Measurements from ENCODE around the gene KCNMA1. TPM values are rescaled to one million over a fixed set of nuclear protein-coding genes. Genes with fewer than 3 reads are reported as not detected.

Gene KCNMA1
- total RNA-seq, 1 experiment from 2014 or later: 143 TPM

- Histone ChIP-seq H3K4me3 (ENCODE audit: low read length) (no peak overlapping the region), H3K4me2 (ENCODE audit: low read length) (no peak overlapping the region), H3K9me2 (replicated peaks; ENCODE audit: low read length) (no peaks in the 10 kb centered on the region), H3K79me2 (ENCODE audit: low read length) (no peaks in the 10 kb centered on the region), H4K20me1 (ENCODE audit: low read length) (no peaks in the 10 kb centered on the region), H3K27ac (ENCODE audit: low read length) (no peak overlapping the region), H3K36me3 (ENCODE audit: low read depth, low read length) (no peaks in the 10 kb centered on the region), H3K27me3 (ENCODE audit: low read length) (no peaks in the 10 kb centered on the region), H3F3A (ENCODE audit: low read length, unreplicated experiment) (no peaks in the 10 kb centered on the region), H3K9me3 (ENCODE audit: low read length) (no peaks in the 10 kb centered on the region), H3K4me1 (ENCODE audit: insufficient read depth, low read length) (peaks cover 21% of the 10 kb centered on the region), H2AFZ (ENCODE audit: low read length) (no peak overlapping the region), H3K9ac (ENCODE audit: low read length) (no peak overlapping the region)
- intact Hi-C loops (cut with micrococcal nuclease): no loop called here
- ChIA-PET POLR2A (ENCODE audit: unreplicated experiment) (no interaction called here), CTCF (no interaction called here)
- no TSS peak for BruUV-seq (replicated peaks)
- DNase-seq (no peak), ATAC-seq (no peak)
- TF ChIP-seq, protein P1, sequence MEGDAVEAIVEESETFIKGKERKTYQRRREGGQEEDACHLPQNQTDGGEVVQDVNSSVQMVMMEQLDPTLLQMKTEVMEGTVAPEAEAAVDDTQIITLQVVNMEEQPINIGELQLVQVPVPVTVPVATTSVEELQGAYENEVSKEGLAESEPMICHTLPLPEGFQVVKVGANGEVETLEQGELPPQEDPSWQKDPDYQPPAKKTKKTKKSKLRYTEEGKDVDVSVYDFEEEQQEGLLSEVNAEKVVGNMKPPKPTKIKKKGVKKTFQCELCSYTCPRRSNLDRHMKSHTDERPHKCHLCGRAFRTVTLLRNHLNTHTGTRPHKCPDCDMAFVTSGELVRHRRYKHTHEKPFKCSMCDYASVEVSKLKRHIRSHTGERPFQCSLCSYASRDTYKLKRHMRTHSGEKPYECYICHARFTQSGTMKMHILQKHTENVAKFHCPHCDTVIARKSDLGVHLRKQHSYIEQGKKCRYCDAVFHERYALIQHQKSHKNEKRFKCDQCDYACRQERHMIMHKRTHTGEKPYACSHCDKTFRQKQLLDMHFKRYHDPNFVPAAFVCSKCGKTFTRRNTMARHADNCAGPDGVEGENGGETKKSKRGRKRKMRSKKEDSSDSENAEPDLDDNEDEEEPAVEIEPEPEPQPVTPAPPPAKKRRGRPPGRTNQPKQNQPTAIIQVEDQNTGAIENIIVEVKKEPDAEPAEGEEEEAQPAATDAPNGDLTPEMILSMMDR (conservative IDR thresholded peaks at IDR 0.05; ENCODE audit: low read depth, low read length): no peak
- TF ChIP-seq EZH2phosphoT487 (IDR thresholded peaks at IDR 0.05; ENCODE audit: borderline replicate concordance, low read length) (no peak), EZH2 (IDR thresholded peaks at IDR 0.05; ENCODE audit: low read length, unreplicated experiment) (no peak)
Observed at GRCh38 chr10:77474939-77475338, 162.7 kb downstream of the KCNMA1 start.

- H3K9me3 ChIP-seq (ENCODE audit: low read length): no peaks in the 10 kb centered on the region
- no peaks in the 10 kb centered on the region for H3K79me2 ChIP-seq (ENCODE audit: low read length)
- H3K4me2 ChIP-seq (ENCODE audit: low read length): no peak overlapping the region
- TF ChIP-seq EZH2 (IDR thresholded peaks at IDR 0.05; ENCODE audit: low read length, unreplicated experiment) (no peak), EZH2phosphoT487 (IDR thresholded peaks at IDR 0.05; ENCODE audit: borderline replicate concordance, low read length) (no peak)
- TF ChIP-seq, protein P1 (conservative IDR thresholded peaks at IDR 0.05; ENCODE audit: low read depth, low read length): no peak
- intact Hi-C loops (cut with micrococcal nuclease): no loop called here
- no peaks in the 10 kb centered on the region for H3K36me3 ChIP-seq (ENCODE audit: low read depth, low read length)
- peaks cover 16% of the 10 kb centered on the region for H3K4me1 ChIP-seq (ENCODE audit: insufficient read depth, low read length)
- BruUV-seq (replicated peaks): no TSS peak
- H3K4me3 ChIP-seq (ENCODE audit: low read length): no peak overlapping the region
- H3K27ac ChIP-seq (ENCODE audit: low read length): no peak overlapping the region
- no peaks in the 10 kb centered on the region for H3K27me3 ChIP-seq (ENCODE audit: low read length)
- no peaks in the 10 kb centered on the region for H3F3A ChIP-seq (ENCODE audit: low read length, unreplicated experiment)
- CTCF ChIA-PET: no interaction called here
- DNase-seq: no peak
- H4K20me1 ChIP-seq (ENCODE audit: low read length): no peaks in the 10 kb centered on the region
- no peak; the same call in 1 of the 2 replicates for ATAC-seq
- no peak overlapping the region for H3K9ac ChIP-seq (ENCODE audit: low read length)
- H3K9me2 ChIP-seq (replicated peaks; ENCODE audit: low read length): no peaks in the 10 kb centered on the region
- POLR2A ChIA-PET (ENCODE audit: unreplicated experiment): no interaction called here
- no peak overlapping the region for H2AFZ ChIP-seq (ENCODE audit: low read length)
Observed at GRCh38 chr10:77474386-77474785, 163.2 kb downstream of the KCNMA1 start.

DNA sequence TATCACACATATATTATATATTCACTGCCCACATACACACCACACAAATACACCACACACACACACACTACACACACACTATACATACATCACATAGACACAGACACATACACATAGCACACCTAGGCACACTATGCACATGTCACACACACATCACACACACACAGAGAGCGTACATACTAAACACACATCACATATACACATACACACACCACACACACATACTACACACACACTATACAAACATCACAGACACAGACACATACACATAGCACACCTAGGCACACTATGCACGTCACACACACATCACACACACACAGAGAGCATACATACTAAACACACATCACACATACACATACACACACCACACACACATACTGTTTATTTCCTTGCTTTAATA lies 165.5 kb downstream of the KCNMA1 start:
- H3K4me3 ChIP-seq (ENCODE audit: low read length): no peak overlapping the region
- no peaks in the 10 kb centered on the region for H3K27me3 ChIP-seq (ENCODE audit: low read length)
- CTCF ChIA-PET: no interaction called here
- H3K4me1 ChIP-seq (ENCODE audit: insufficient read depth, low read length): no peaks in the 10 kb centered on the region
- H4K20me1 ChIP-seq (ENCODE audit: low read length): no peaks in the 10 kb centered on the region
- H3K79me2 ChIP-seq (ENCODE audit: low read length): no peaks in the 10 kb centered on the region
- intact Hi-C loops (cut with micrococcal nuclease): no loop called here
- H3K9me2 ChIP-seq (replicated peaks; ENCODE audit: low read length): no peaks in the 10 kb centered on the region
- no peaks in the 10 kb centered on the region for H3F3A ChIP-seq (ENCODE audit: low read length, unreplicated experiment)
- DNase-seq (no peak), ATAC-seq (no peak)
- TF ChIP-seq EZH2phosphoT487 (IDR thresholded peaks at IDR 0.05; ENCODE audit: borderline replicate concordance, low read length) (no peak), EZH2 (IDR thresholded peaks at IDR 0.05; ENCODE audit: low read length, unreplicated experiment) (no peak)
- TF ChIP-seq, protein P1 (conservative IDR thresholded peaks at IDR 0.05; ENCODE audit: low read depth, low read length): no peak
- POLR2A ChIA-PET (ENCODE audit: unreplicated experiment): no interaction called here
- no peak overlapping the region for H3K4me2 ChIP-seq (ENCODE audit: low read length)
- H3K36me3 ChIP-seq (ENCODE audit: low read depth, low read length): no peaks in the 10 kb centered on the region
- H2AFZ ChIP-seq (ENCODE audit: low read length): no peak overlapping the region
- no peaks in the 10 kb centered on the region for H3K9me3 ChIP-seq (ENCODE audit: low read length)
- no peak overlapping the region for H3K9ac ChIP-seq (ENCODE audit: low read length)
- no TSS peak for BruUV-seq (replicated peaks)
- no peak overlapping the region for H3K27ac ChIP-seq (ENCODE audit: low read length)

All from PC-3 (cell line).